ENCODE measurements around the gene ZCWPW2.
A peak's percentile ranks its signal among the peaks of the same experiment; 100 is the strongest.

Gene ZCWPW2

GRCh38 chr3:28348629-28349468, at the start of gene ZCWPW2, which contains the start of gene AZI2:
Gene ZCWPW2 (plus strand): TSS chr3:28348721. CDS start chr3:28413069, 64,348 bp downstream.
Gene AZI2 (minus strand): TSS chr3:28348824. CDS start chr3:28340617, 8,207 bp downstream.
- peak; percentile 95 for DNase-seq (ENCODE audit: low read depth)

- DNase-seq (ENCODE audit: low read depth): no peak
Measured at GRCh38 chr3:28299705-28300104, 48.8 kb upstream of the ZCWPW2 start.

GRCh38 chr3:28300345-28300962, 48.1 kb upstream of the ZCWPW2 start:
- no peak for DNase-seq (ENCODE audit: low read depth)

GRCh38 chr3:28301688-28302087, 46.8 kb upstream of the ZCWPW2 start:
- DNase-seq (ENCODE audit: low read depth): no peak

- DNase-seq (ENCODE audit: low read depth): no peak
Measured at GRCh38 chr3:28308196-28308595, 40.3 kb upstream of the ZCWPW2 start.

- DNase-seq (ENCODE audit: low read depth): no peak
Measured at GRCh38 chr3:28315711-28316110, 32.8 kb upstream of the ZCWPW2 start.

- DNase-seq (ENCODE audit: low read depth): no peak
Measured at GRCh38 chr3:28316226-28316625, 32.3 kb upstream of the ZCWPW2 start.

GRCh38 chr3:28317438-28318022, 31.0 kb upstream of the ZCWPW2 start:
- peak; percentile 8 for DNase-seq (ENCODE audit: low read depth)

- DNase-seq (ENCODE audit: low read depth): no peak
Measured at GRCh38 chr3:28320981-28321380, 27.5 kb upstream of the ZCWPW2 start.

GRCh38 chr3:28322464-28322863, 26.1 kb upstream of the ZCWPW2 start:
- DNase-seq (ENCODE audit: low read depth): no peak

- no peak for DNase-seq (ENCODE audit: low read depth)
Measured at GRCh38 chr3:28326458-28326926, 22.0 kb upstream of the ZCWPW2 start.

GRCh38 chr3:28328188-28329151, 20.1 kb upstream of the ZCWPW2 start:
- DNase-seq (ENCODE audit: low read depth): no peak

- no peak for DNase-seq (ENCODE audit: low read depth)
Measured at GRCh38 chr3:28334552-28334951, 14.0 kb upstream of the ZCWPW2 start.

GRCh38 chr3:28335246-28335645, 13.3 kb upstream of the ZCWPW2 start:
- DNase-seq (ENCODE audit: low read depth): no peak

GRCh38 chr3:28337230-28337629, 11.3 kb upstream of the ZCWPW2 start:
- DNase-seq (ENCODE audit: low read depth): no peak

GRCh38 chr3:28343144-28343543, 5.4 kb upstream of the ZCWPW2 start:
- DNase-seq (ENCODE audit: low read depth): no peak

GRCh38 chr3:28345690-28346089, 2.8 kb upstream of the ZCWPW2 start:
- no peak for DNase-seq (ENCODE audit: low read depth)

- DNase-seq (ENCODE audit: low read depth): peak; percentile 72
Measured at GRCh38 chr3:28347374-28348264, 902 bp upstream of the ZCWPW2 start.

GRCh38 chr3:28348265-28348628, 274 bp upstream of the ZCWPW2 start:
- DNase-seq (ENCODE audit: low read depth): peak; percentile 95

GRCh38 chr3:28349469-28350000, 1.0 kb downstream of the ZCWPW2 start:
- DNase-seq (ENCODE audit: low read depth): no peak

Data from fibroblast of the conjunctiva (primary cell).